Measurements from ENCODE around the gene NFKBIE.

NFKBIE gene

DNA sequence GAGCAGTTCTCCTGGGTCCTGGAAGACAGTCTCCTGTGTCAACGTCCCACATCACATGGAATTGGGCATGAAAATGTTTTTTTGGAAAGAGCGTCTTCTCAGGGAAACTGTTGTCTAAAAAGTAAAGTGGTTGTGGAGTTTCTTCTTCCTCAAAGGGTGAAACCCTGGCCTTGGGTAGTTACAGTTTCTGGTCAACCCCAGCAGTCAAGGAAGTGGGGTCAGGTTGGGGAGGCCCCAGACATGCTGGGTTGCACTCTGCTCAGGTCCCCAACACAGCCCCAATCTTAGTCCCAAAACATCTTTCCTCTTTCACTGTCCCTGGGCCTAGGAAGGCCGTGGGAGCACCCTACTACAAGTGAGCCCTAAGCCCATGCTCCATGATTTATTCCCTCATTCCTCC, 996 bp upstream of the NFKBIE start:
- H3K4me1 ChIP-seq (ENCODE audit: insufficient read depth, low read length, severe bottlenecking) = peaks cover 38% of the 10 kb centered on the region

DNA sequence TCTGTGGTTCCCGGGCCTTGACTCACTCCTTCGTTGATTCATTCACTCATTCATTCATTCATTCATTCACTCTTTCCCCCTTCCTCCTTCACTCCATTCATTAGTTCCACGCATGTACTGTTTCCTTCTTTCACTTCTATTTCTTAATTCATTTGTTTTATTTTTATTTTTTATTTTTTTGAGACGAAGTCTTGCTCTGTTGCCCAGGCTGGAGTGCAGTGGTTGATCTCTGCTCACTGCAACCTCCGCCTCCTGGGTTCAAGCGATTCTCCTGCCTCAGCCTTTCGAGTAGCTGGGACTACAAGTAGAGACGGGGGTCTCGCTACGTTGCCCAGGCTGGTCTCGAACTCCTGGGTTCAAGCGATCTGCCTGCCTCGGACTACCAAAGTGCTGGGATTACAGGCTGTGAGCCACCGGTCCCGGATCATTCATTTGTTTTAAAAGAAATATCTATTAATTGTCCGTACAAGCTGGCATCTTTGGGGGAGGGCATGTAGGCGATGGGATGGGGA, 427 bp upstream of the NFKBIE start:
- H2AFZ ChIP-seq (ENCODE audit: low read length) = no peak overlapping the region
- peaks cover 12% of the 10 kb centered on the region; the same call in 1 of the 2 replicates for H3K36me3 ChIP-seq (ENCODE audit: insufficient read depth, low read length)
- H3K4me2 ChIP-seq (ENCODE audit: low read length) = peak overlapping the region; percentile 91
- H3K4me3 ChIP-seq (ENCODE audit: low read depth, low read length, poor library complexity, severe bottlenecking) = peak overlapping the region; percentile 76
- H3K27me3 ChIP-seq (ENCODE audit: insufficient read depth, low read length) = 0 out of 2 replicates have a peak, but pooled peaks cover 6% of the 10 kb centered on the region
- no peaks in the 10 kb centered on the region for H3K9me2 ChIP-seq (ENCODE audit: low read depth, low read length)
- no peak overlapping the region for H3K9ac ChIP-seq (ENCODE audit: low read length)
- no peak overlapping the region for H3K27ac ChIP-seq (ENCODE audit: low read depth, low read length, poor library complexity, severe bottlenecking)
- H4K20me1 ChIP-seq (ENCODE audit: insufficient read depth, low read length) = no peaks in the 10 kb centered on the region
- H3K79me2 ChIP-seq (ENCODE audit: insufficient read depth, low read length) = no peaks in the 10 kb centered on the region
- H3K9me3 ChIP-seq (ENCODE audit: low read length) = no peaks in the 10 kb centered on the region
- TF ChIP-seq, protein P1, sequence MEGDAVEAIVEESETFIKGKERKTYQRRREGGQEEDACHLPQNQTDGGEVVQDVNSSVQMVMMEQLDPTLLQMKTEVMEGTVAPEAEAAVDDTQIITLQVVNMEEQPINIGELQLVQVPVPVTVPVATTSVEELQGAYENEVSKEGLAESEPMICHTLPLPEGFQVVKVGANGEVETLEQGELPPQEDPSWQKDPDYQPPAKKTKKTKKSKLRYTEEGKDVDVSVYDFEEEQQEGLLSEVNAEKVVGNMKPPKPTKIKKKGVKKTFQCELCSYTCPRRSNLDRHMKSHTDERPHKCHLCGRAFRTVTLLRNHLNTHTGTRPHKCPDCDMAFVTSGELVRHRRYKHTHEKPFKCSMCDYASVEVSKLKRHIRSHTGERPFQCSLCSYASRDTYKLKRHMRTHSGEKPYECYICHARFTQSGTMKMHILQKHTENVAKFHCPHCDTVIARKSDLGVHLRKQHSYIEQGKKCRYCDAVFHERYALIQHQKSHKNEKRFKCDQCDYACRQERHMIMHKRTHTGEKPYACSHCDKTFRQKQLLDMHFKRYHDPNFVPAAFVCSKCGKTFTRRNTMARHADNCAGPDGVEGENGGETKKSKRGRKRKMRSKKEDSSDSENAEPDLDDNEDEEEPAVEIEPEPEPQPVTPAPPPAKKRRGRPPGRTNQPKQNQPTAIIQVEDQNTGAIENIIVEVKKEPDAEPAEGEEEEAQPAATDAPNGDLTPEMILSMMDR (IDR thresholded peaks at IDR 0.05; ENCODE audit: low read length) = no peak
- no peak for TF ChIP-seq EZH2 (IDR thresholded peaks at IDR 0.05; ENCODE audit: borderline replicate concordance, low read length)
- H3K4me1 ChIP-seq (ENCODE audit: insufficient read depth, low read length, severe bottlenecking) = peaks cover 44% of the 10 kb centered on the region
- H3F3A ChIP-seq (ENCODE audit: insufficient read depth, low read length) = no peaks in the 10 kb centered on the region

More for the DNA sequence above, 996 bp upstream of the NFKBIE start:
- no peak overlapping the region for H2AFZ ChIP-seq (ENCODE audit: low read length)
- TF ChIP-seq, protein P1 (IDR thresholded peaks at IDR 0.05; ENCODE audit: low read length) = no peak
- no peak for TF ChIP-seq EZH2 (IDR thresholded peaks at IDR 0.05; ENCODE audit: borderline replicate concordance, low read length)
- H3K36me3 ChIP-seq (ENCODE audit: insufficient read depth, low read length) = peaks cover 12% of the 10 kb centered on the region; the same call in 1 of the 2 replicates
- no peak overlapping the region for H3K4me2 ChIP-seq (ENCODE audit: low read length)
- H3F3A ChIP-seq (ENCODE audit: insufficient read depth, low read length) = no peaks in the 10 kb centered on the region
- H4K20me1 ChIP-seq (ENCODE audit: insufficient read depth, low read length) = no peaks in the 10 kb centered on the region
- H3K79me2 ChIP-seq (ENCODE audit: insufficient read depth, low read length) = no peaks in the 10 kb centered on the region
- no peak overlapping the region for H3K4me3 ChIP-seq (ENCODE audit: low read depth, low read length, poor library complexity, severe bottlenecking)
- H3K9me2 ChIP-seq (ENCODE audit: low read depth, low read length) = no peaks in the 10 kb centered on the region
- H3K9ac ChIP-seq (ENCODE audit: low read length) = no peak overlapping the region
- H3K27ac ChIP-seq (ENCODE audit: low read depth, low read length, poor library complexity, severe bottlenecking) = no peak overlapping the region
- no peaks in the 10 kb centered on the region for H3K9me3 ChIP-seq (ENCODE audit: low read length)
- 0 out of 2 replicates have a peak, but pooled peaks cover 6% of the 10 kb centered on the region for H3K27me3 ChIP-seq (ENCODE audit: insufficient read depth, low read length)

DNA sequence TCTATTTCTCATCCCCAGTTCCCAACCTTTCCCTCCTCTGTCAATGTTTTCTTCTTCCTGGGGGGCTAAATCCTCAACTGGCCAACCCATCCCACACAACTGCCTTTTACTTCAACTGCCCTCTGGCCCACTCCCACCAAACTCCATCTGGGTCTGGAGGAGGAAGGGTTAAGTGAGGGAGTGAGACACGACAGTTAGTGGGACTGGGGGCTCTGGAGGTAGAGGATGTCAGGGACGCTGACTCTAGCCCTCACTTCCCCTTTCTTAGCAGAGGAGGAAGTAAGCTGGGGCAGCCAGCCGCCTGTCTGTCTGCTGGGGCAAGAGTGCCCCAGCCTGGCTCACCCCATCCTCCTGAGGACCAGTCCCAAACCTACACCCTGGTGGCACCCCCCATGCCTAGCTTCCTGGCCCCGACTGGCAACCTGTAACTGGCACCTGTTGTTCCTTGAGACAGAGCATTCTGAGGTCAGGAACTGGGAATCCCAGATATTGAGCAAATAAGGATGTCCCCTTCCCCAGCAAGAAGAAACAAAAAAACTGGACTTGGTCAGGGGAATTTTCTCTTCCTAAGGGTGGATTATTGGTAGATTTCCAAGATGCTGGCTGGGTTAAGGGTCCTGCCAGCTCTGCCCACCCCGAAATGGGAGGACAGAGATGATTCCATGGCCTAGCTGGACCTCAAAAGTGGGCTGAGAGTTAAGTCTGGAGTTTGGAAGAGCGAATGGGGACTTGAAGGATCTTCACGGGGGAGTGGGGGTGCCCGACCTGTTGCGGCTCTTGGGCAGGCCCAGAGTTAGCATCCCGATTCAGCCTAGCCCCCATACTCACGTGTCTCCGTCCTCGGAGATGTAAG, 971 bp downstream of the NFKBIE start:
- no peak for TF ChIP-seq EZH2 (IDR thresholded peaks at IDR 0.05; ENCODE audit: borderline replicate concordance, low read length)
- TF ChIP-seq, protein P1 (IDR thresholded peaks at IDR 0.05; ENCODE audit: low read length) = no peak
- Histone ChIP-seq H3K36me3 (ENCODE audit: insufficient read depth, low read length) (peaks cover 22% of the 10 kb centered on the region; the same call in 1 of the 2 replicates), H3K4me2 (ENCODE audit: low read length) (peak overlapping the region; percentile 91), H3K27me3 (ENCODE audit: insufficient read depth, low read length) (no peaks in the 10 kb centered on the region), H2AFZ (ENCODE audit: low read length) (no peak overlapping the region), H3K9ac (ENCODE audit: low read length) (peak overlapping the region; percentile 89), H3K4me1 (ENCODE audit: insufficient read depth, low read length, severe bottlenecking) (peaks cover 51% of the 10 kb centered on the region), H4K20me1 (ENCODE audit: insufficient read depth, low read length) (no peaks in the 10 kb centered on the region), H3F3A (ENCODE audit: insufficient read depth, low read length) (no peaks in the 10 kb centered on the region), H3K79me2 (ENCODE audit: insufficient read depth, low read length) (no peaks in the 10 kb centered on the region), H3K9me3 (ENCODE audit: low read length) (no peaks in the 10 kb centered on the region), H3K9me2 (ENCODE audit: low read depth, low read length) (no peaks in the 10 kb centered on the region), H3K4me3 (ENCODE audit: low read depth, low read length, poor library complexity, severe bottlenecking) (peak overlapping the region; percentile 76), H3K27ac (ENCODE audit: low read depth, low read length, poor library complexity, severe bottlenecking) (peak overlapping the region; percentile 80)

Measured in OCI-LY1 (cell line).